AG09319 (cell line): ENCODE measurements around the gene TTLL11.

Experiments
- DNase-seq: peaks from one replicate; pipeline ENCODE4 v3.0.0-alpha.2; 2010; ENCODE audit warnings: low read depth; ENCODE audit errors: extremely low read depth
- CTCF ChIP-seq: IDR thresholded peaks from 2 replicates; pipeline ENCODE4 v1.5.1; 2011; ENCODE audit warnings: low read depth, mild to moderate bottlenecking, inconsistent platforms, low read length, moderate library complexity

Gene TTLL11

GRCh38 chr9:122095010-122095767, 2.1 kb upstream of the TTLL11 start:
- peak; percentile 72 for TF ChIP-seq CTCF
- no peak for DNase-seq

GRCh38 chr9:122091682-122092592, 1.2 kb downstream of the TTLL11 start:
- TF ChIP-seq CTCF = no peak
- no peak for DNase-seq

- DNase-seq = no peak
- TF ChIP-seq CTCF = no peak
Measured at GRCh38 chr9:122090981-122091380, 2.1 kb downstream of the TTLL11 start.

GRCh38 chr9:122090287-122090883, 2.7 kb downstream of the TTLL11 start:
- no peak for TF ChIP-seq CTCF
- DNase-seq = no peak

GRCh38 chr9:122088880-122089706, 4.0 kb downstream of the TTLL11 start:
- DNase-seq = no peak
- no peak for TF ChIP-seq CTCF

- TF ChIP-seq CTCF = no peak
- DNase-seq = peak; percentile 71
Measured at GRCh38 chr9:122087406-122088200, 5.5 kb downstream of the TTLL11 start.
